Activated CD4-positive, alpha-beta T cell treated with anti-CD3 and anti-CD28 coated beads for 36 hours (primary cell): ENCODE results near the gene TLR3. TPM values are rescaled to one million over a fixed set of nuclear protein-coding genes. Genes with fewer than 3 reads are reported as not detected.
"Not testable (repeated sequence)": the region's sequence is repeated elsewhere in the genome, so short reads cannot be mapped to it uniquely, and the experiment has no call there.

ENCODE experiments used
- ATAC-seq: fragments of 200-7000 bp; cut with Tn5 transposase; one replicate; pipeline ENCODE4 v1.10.0; 2021; ENCODE audit warnings: mild to moderate bottlenecking, moderate library complexity
- CTCF ChIA-PET: fragments of 350-600 bp; sonication (Branson Sonifier 250); formaldehyde crosslinking; loops from one replicate; lab custom pipeline; 2021; ENCODE audit warnings: antibody characterized with exemption; lab: Charles Lee
- POLR2A ChIA-PET: fragments of 350-600 bp; sonication (Branson Sonifier 250); formaldehyde crosslinking; loops from one replicate; lab custom pipeline; 2021; ENCODE audit warnings: antibody characterized with exemption, inconsistent platforms; lab: Charles Lee
- DNase-seq: peaks from one replicate; pipeline ENCODE4 v3.0.0-alpha.2; 2020
- H3K27ac Mint-ChIP-seq: one replicate; pipeline ENCODE4 v1.8.0; 2021; ENCODE audit warnings: mixed read lengths
- H3K27me3 Mint-ChIP-seq: one replicate; pipeline ENCODE4 v1.8.0; 2021; ENCODE audit warnings: mixed read lengths
- H3K36me3 Mint-ChIP-seq: one replicate; pipeline ENCODE4 v1.8.0; 2021; ENCODE audit warnings: low read depth, mixed read lengths
- H3K4me1 Mint-ChIP-seq: one replicate; pipeline ENCODE4 v1.8.0; 2021; ENCODE audit warnings: mixed read lengths
- H3K4me3 Mint-ChIP-seq: one replicate; pipeline ENCODE4 v1.8.0; 2021; ENCODE audit warnings: mild to moderate bottlenecking, moderate library complexity, mixed read lengths
- H3K9me3 Mint-ChIP-seq: one replicate; pipeline ENCODE4 v1.8.0; 2021; ENCODE audit warnings: low read depth, mixed read lengths
- intact Hi-C, 2 experiments: fragments of 100-400 bp; cut with DNase I in 1 of 2; cut with micrococcal nuclease in 1 of 2; formaldehyde crosslinking; loops; one replicate each; pipeline versions ENCODE4 v1.14.2 to v1.15.1; 2022 to 2024; cut with DNase I, micrococcal nuclease
- total RNA-seq, 2 experiments: library from RNA; stranded (reverse); gene quantifications; one replicate each; pipeline ENCODE4 v1.2.3, GENCODE V29; 2021

The TLR3 gene
- total RNA-seq, 2 experiments from 2014 or later: not detected

GRCh38 chr4:186030399-186030775, 38.6 kb upstream of the TLR3 start:
- Mint-ChIP-seq H3K27ac (no peak overlapping the region), H3K4me3 (no peak overlapping the region), H3K27me3 (peaks cover 11% of the 10 kb centered on the region), H3K36me3 (no peaks in the 10 kb centered on the region), H3K4me1 (no peaks in the 10 kb centered on the region), H3K9me3 (no peaks in the 10 kb centered on the region)
- intact Hi-C loops: loop anchor here in 1 of 2 experiments (10.0 kb wide), 1 partner anchor 986 kb away; no protein-coding TSS in a partner anchor
- no peak for ATAC-seq
- DNase-seq: no peak
- POLR2A ChIA-PET: interaction anchor here (0.6 kb wide), 1 partner anchor 380 kb away, joined by 4 read pairs; no protein-coding TSS in a partner anchor
- CTCF ChIA-PET: no interaction called here

- H3K9me3 Mint-ChIP-seq: no peaks in the 10 kb centered on the region
- intact Hi-C loops: loop anchor here in 1 of 2 experiments (10.0 kb wide), 1 partner anchor 986 kb away; no protein-coding TSS in a partner anchor
- H3K4me1 Mint-ChIP-seq: no peaks in the 10 kb centered on the region
- ChIA-PET CTCF (no interaction called here), POLR2A (no interaction called here)
- H3K27me3 Mint-ChIP-seq: peaks cover 11% of the 10 kb centered on the region
- DNase-seq: no peak
- H3K36me3 Mint-ChIP-seq: no peaks in the 10 kb centered on the region
- no peak overlapping the region for H3K27ac Mint-ChIP-seq
- no peak overlapping the region for H3K4me3 Mint-ChIP-seq
- ATAC-seq: no peak
Observed at GRCh38 chr4:186030795-186031194, 38.2 kb upstream of the TLR3 start.

GRCh38 chr4:186032259-186032658, 36.7 kb upstream of the TLR3 start:
- no peaks in the 10 kb centered on the region for H3K4me1 Mint-ChIP-seq
- peaks cover 3% of the 10 kb centered on the region for H3K9me3 Mint-ChIP-seq
- H3K27ac Mint-ChIP-seq: no peak overlapping the region
- intact Hi-C loops: loop anchor here in 1 of 2 experiments (10.0 kb wide), 1 partner anchor 987 kb away; no protein-coding TSS in a partner anchor
- no peaks in the 10 kb centered on the region for H3K36me3 Mint-ChIP-seq
- no peak overlapping the region for H3K4me3 Mint-ChIP-seq
- POLR2A ChIA-PET: no interaction called here
- H3K27me3 Mint-ChIP-seq: peaks cover 19% of the 10 kb centered on the region
- no peak for DNase-seq
- no peak for ATAC-seq
- CTCF ChIA-PET: no interaction called here

- peaks cover 3% of the 10 kb centered on the region for H3K9me3 Mint-ChIP-seq
- H3K27ac Mint-ChIP-seq: no peak overlapping the region
- peaks cover 22% of the 10 kb centered on the region for H3K27me3 Mint-ChIP-seq
- no peaks in the 10 kb centered on the region for H3K4me1 Mint-ChIP-seq
- ChIA-PET CTCF (no interaction called here), POLR2A (no interaction called here)
- no peaks in the 10 kb centered on the region for H3K36me3 Mint-ChIP-seq
- DNase-seq (no peak), ATAC-seq (no peak)
- no peak overlapping the region for H3K4me3 Mint-ChIP-seq
- intact Hi-C loops: loop anchor here in 1 of 2 experiments (10.0 kb wide), 1 partner anchor 988 kb away; no protein-coding TSS in a partner anchor
Observed at GRCh38 chr4:186033027-186033426, 35.9 kb upstream of the TLR3 start.

- intact Hi-C loops: loop anchor here in 1 of 2 experiments (5.0 to 10.0 kb wide), 2 partner anchors 437 to 990 kb away; no protein-coding TSS in a partner anchor
- POLR2A ChIA-PET, H3K4me3 Mint-ChIP-seq, H3K9me3 Mint-ChIP-seq, ATAC-seq, H3K36me3 Mint-ChIP-seq, CTCF ChIA-PET, DNase-seq, H3K4me1 Mint-ChIP-seq, H3K27ac Mint-ChIP-seq: not testable (repeated sequence)
- H3K27me3 Mint-ChIP-seq: peaks cover 22% of the 10 kb centered on the region
Observed at GRCh38 chr4:186034613-186035012, 34.3 kb upstream of the TLR3 start.

- no peak overlapping the region for H3K4me3 Mint-ChIP-seq
- peaks cover 17% of the 10 kb centered on the region for H3K27me3 Mint-ChIP-seq
- H3K4me1 Mint-ChIP-seq: no peaks in the 10 kb centered on the region
- H3K36me3 Mint-ChIP-seq: no peaks in the 10 kb centered on the region
- ATAC-seq (no peak), DNase-seq (no peak)
- no peak overlapping the region for H3K27ac Mint-ChIP-seq
- ChIA-PET CTCF (interaction anchor here (0.5 to 4.4 kb wide), 11 partner anchors 11 to 882 kb away, joined by 3 to 28 read pairs (median 3); no protein-coding TSS in a partner anchor), POLR2A (no interaction called here)
- intact Hi-C loops: loop anchor here in 1 of 2 experiments (5.0 to 10.0 kb wide), 2 partner anchors 440 to 992 kb away; no protein-coding TSS in a partner anchor
- H3K9me3 Mint-ChIP-seq: peaks cover 3% of the 10 kb centered on the region
Observed at GRCh38 chr4:186036976-186037581, 31.9 kb upstream of the TLR3 start.

- POLR2A ChIA-PET: no interaction called here
- H3K4me1 Mint-ChIP-seq: no peaks in the 10 kb centered on the region
- CTCF ChIA-PET: interaction anchor here (0.6 to 4.4 kb wide), 22 partner anchors 11 to 854 kb away, joined by 3 to 28 read pairs (median 3); no protein-coding TSS in a partner anchor
- DNase-seq (peak; percentile 23), ATAC-seq (no peak)
- peaks cover 3% of the 10 kb centered on the region for H3K9me3 Mint-ChIP-seq
- intact Hi-C loops: loop anchor here (1.0 to 10.0 kb wide), 5 partner anchors 397 to 993 kb away; partner anchors contain the start of gene CCDC110 (in 1 of the 2)
- H3K27me3 Mint-ChIP-seq: peaks cover 17% of the 10 kb centered on the region
- no peaks in the 10 kb centered on the region for H3K36me3 Mint-ChIP-seq
- H3K4me3 Mint-ChIP-seq: no peak overlapping the region
- no peak overlapping the region for H3K27ac Mint-ChIP-seq
Observed at GRCh38 chr4:186037692-186038658, 31.0 kb upstream of the TLR3 start.

GRCh38 chr4:186039697-186040096, 29.3 kb upstream of the TLR3 start:
- Mint-ChIP-seq H3K4me1 (no peaks in the 10 kb centered on the region), H3K4me3 (no peak overlapping the region), H3K27me3 (peaks cover 17% of the 10 kb centered on the region), H3K27ac (no peak overlapping the region), H3K9me3 (peaks cover 3% of the 10 kb centered on the region), H3K36me3 (no peaks in the 10 kb centered on the region)
- no peak for ATAC-seq
- CTCF ChIA-PET: interaction anchor here (0.6 to 4.4 kb wide), 3 partner anchors 12 to 449 kb away, joined by 3 to 28 read pairs (median 4); no protein-coding TSS in a partner anchor
- POLR2A ChIA-PET: no interaction called here
- DNase-seq: no peak
- intact Hi-C loops: loop anchor here (2.0 to 10.0 kb wide), 3 partner anchors 399 to 995 kb away; no protein-coding TSS in a partner anchor

GRCh38 chr4:186040316-186040715, 28.6 kb upstream of the TLR3 start:
- H3K27ac Mint-ChIP-seq: no peak overlapping the region
- no peaks in the 10 kb centered on the region for H3K4me1 Mint-ChIP-seq
- no peaks in the 10 kb centered on the region for H3K36me3 Mint-ChIP-seq
- ATAC-seq (no peak), DNase-seq (no peak)
- CTCF ChIA-PET: interaction anchor here (0.6 to 0.9 kb wide), 3 partner anchors 12 to 449 kb away, joined by 3 to 4 read pairs (median 3); no protein-coding TSS in a partner anchor
- intact Hi-C loops: no loop called here
- peaks cover 3% of the 10 kb centered on the region for H3K9me3 Mint-ChIP-seq
- no peak overlapping the region for H3K4me3 Mint-ChIP-seq
- H3K27me3 Mint-ChIP-seq: peaks cover 15% of the 10 kb centered on the region
- POLR2A ChIA-PET: no interaction called here

GRCh38 chr4:186047501-186047900, 21.5 kb upstream of the TLR3 start:
- H3K9me3 Mint-ChIP-seq, intact Hi-C loops: not testable (repeated sequence)

GRCh38 chr4:186050135-186050534, 18.8 kb upstream of the TLR3 start:
- H3K9me3 Mint-ChIP-seq, ATAC-seq: not testable (repeated sequence)

More at GRCh38 chr4:186047501-186047900, 21.5 kb upstream of the TLR3 start:
- H3K4me1 Mint-ChIP-seq, H3K27me3 Mint-ChIP-seq, DNase-seq, ATAC-seq, POLR2A ChIA-PET, H3K36me3 Mint-ChIP-seq, H3K4me3 Mint-ChIP-seq, H3K27ac Mint-ChIP-seq, CTCF ChIA-PET: not testable (repeated sequence)

More at GRCh38 chr4:186050135-186050534, 18.8 kb upstream of the TLR3 start:
- DNase-seq, H3K4me1 Mint-ChIP-seq, H3K27ac Mint-ChIP-seq, H3K4me3 Mint-ChIP-seq, intact Hi-C loops, POLR2A ChIA-PET, H3K36me3 Mint-ChIP-seq, H3K27me3 Mint-ChIP-seq: not testable (repeated sequence)
- CTCF ChIA-PET: interaction anchor here (0.7 kb wide), 1 partner anchor 419 kb away, joined by 3 read pairs; no protein-coding TSS in a partner anchor
